ENCODE data around the gene HABP4. TPM values are rescaled to one million over a fixed set of nuclear protein-coding genes. Genes with fewer than 3 reads are reported as not detected.

HABP4 gene
- polyA plus RNA-seq, 1 donor: 19.3 TPM

DNA sequence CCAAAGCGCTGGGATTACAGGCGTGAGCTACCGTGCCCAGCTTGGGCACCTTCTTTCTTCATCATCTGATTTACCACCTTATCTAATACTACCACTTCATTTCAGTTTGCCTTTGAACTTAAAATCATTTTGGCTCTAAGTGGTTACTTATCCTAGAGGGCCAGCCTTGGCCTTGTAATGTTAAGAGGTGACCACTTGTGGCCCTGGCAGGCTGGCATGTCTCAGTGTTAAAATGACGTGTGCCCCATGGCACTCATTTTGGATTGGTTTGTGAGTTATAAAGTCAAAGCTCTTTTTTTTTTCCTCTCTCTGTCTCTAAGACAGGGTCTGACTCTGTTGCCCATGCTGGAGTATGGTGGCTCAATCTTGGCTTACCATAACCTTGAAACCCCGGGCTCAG, 17.8 kb downstream of the HABP4 start:
- no peak for DNase-seq

- no peak for DNase-seq
Observed at GRCh38 chr9:96476013-96476412, 26.0 kb downstream of the HABP4 start.

GRCh38 chr9:96476591-96476990, 26.6 kb downstream of the HABP4 start:
- no peak for DNase-seq

- no peak for DNase-seq
Observed at GRCh38 chr9:96478829-96479371, 28.9 kb downstream of the HABP4 start.

- DNase-seq: no peak
Observed at GRCh38 chr9:96480736-96481135, 30.8 kb downstream of the HABP4 start.

- no peak for DNase-seq
Observed at GRCh38 chr9:96482476-96482875, 32.5 kb downstream of the HABP4 start.

DNA sequence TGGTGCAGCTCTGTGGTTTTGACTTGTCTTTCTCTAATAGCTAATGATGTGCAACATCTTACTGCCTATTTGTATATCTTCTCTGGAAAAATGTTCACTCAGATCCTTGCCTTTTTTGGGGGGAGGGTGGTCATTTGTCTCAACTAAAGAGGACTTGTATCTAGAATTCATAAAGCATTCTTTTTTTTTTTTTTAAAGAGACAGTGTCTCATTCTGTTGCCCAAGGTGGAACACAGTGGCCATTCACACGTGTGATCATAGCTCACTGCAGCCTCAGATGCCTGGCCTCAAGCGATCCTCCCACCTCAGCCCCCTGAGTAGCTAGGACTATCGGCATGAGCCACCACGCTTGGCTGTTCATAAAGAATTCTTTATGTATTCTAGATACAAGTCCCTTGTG, 33.2 kb downstream of the HABP4 start:
- DNase-seq: no peak

GRCh38 chr9:96483733-96484390, 33.9 kb downstream of the HABP4 start:
- DNase-seq: no peak

DNA sequence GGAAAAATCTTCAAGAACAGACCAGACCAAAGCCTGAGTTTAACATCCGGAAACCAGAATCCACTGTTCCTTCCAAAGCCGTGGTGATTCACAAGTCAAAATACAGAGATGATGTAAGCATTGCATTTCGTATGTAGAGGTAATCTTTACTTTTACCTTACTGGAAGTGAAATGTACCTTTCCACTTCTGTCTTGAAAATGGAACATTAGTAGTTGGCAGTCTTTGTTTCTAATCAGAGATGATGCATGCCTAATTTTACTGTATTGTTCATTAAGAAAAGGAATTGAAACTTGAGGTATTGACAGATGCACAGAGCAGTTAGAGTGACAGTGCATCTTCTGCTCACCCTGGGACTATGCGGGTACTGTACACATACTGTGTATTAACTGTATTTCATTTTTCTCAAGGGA, 34.6 kb downstream of the HABP4 start:
- DNase-seq: no peak

DNA sequence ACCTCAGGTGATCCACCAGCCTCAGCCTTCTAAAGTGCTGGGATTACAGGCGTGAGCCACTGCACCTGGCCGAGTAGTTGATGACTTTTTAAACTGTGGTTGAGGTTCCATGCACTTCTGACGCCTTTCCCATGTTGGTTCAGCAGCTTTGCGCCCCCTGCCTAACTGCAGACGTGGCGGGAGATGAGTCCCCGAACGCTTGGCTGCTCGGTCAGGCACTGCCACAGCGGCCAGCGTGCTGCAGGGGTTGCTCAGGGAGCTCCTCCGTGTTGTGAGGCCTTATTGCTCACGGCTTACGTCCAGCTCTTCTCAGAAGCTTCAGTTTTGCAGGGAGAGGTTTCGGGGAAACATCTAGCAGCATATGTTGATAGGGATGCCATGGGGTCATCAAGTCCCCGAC, 35.3 kb downstream of the HABP4 start:
- no peak for DNase-seq

DNA sequence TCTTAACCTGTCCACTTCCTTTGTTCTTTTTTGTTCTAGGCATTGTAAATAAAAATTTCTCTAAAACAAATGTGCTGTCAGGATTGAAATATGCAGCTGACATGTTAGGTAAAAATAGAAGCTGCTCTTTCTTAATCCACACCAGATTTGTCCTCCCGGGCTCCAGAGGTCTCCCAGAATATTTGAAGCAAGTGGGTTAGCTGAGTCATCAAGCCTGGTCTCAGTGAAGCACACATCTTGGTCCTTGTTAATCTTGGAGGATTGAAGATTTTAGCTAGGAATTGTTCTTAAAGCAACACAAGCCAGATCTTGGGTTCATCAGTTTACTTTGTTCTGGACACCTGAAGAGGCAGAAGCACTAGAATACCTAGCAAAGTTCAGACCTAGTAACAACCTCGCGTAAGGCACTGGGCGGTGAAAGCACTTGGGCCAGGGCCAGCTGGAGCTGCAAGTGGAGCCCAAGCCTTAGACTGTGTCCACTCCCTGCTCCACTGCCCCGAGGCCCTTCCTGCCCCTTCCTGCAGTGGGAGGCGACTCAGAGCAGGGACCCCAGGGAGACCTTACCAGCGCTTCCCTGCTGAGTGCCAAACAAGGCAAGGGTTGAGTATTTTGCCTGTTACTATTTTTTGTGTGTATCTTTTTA, 36.5 kb downstream of the HABP4 start:
- DNase-seq: no peak

DNA sequence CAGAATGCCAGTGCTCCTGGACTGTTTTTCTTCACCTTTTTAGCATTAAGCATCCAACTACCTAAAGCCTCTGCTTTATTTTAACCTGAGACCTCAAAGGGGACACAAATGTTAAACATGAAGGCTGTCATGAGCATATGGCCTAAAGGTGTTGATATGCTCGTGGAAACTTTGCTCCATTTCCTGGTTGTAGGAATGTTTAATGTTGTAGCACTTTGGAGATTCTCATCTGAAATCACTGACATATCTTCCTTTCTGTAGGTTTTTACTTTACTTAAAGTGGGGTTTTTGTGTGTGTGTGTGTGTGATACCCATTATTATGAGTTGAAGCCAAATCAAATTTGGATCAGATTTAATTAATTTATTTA, 37.0 kb downstream of the HABP4 start:
- no peak for DNase-seq

DNA sequence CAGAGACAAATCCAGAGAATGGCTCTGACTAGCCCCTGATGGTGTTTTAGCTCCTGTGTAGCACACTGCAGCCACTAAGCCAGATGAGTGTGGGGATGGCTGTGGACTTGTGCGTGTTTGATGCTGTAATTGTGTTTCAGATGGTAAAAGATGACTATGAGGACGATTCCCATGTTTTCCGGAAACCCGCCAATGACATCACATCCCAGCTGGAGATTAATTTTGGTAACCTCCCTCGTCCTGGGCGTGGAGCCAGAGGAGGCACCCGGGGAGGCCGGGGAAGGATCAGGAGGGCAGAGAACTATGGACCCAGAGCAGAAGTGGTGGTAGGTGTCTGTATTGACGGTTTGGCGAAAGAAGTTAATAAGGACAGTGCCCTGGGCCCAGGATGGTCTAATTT, 38.0 kb downstream of the HABP4 start:
- no peak for DNase-seq

DNA sequence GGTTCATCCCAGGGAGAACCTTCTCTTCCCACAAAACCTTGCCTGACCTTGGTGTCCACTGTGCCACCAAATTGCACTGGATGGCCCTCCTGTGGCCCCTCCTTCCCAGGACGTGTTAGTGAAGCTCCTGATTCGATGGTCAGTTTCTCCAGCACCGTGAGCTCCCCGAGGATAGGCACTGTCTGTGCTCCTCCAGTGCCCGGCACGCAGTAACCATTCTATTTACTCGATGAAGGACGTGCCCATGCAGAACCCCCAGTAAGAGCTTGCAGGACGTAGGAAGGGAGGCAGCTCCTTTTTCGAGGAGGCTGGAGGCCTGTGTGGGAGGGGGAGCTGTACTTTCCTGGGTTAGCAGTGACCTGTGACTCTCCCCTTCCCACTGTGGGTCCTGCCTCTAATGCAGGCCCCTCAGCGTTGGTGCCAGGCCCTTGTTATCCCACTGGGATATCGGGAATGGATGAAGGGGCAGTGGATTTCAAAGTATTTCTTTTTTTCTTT, 39.6 kb downstream of the HABP4 start:
- no peak for DNase-seq

GRCh38 chr9:96490534-96491078, 40.6 kb downstream of the HABP4 start:
- no peak for DNase-seq

DNA sequence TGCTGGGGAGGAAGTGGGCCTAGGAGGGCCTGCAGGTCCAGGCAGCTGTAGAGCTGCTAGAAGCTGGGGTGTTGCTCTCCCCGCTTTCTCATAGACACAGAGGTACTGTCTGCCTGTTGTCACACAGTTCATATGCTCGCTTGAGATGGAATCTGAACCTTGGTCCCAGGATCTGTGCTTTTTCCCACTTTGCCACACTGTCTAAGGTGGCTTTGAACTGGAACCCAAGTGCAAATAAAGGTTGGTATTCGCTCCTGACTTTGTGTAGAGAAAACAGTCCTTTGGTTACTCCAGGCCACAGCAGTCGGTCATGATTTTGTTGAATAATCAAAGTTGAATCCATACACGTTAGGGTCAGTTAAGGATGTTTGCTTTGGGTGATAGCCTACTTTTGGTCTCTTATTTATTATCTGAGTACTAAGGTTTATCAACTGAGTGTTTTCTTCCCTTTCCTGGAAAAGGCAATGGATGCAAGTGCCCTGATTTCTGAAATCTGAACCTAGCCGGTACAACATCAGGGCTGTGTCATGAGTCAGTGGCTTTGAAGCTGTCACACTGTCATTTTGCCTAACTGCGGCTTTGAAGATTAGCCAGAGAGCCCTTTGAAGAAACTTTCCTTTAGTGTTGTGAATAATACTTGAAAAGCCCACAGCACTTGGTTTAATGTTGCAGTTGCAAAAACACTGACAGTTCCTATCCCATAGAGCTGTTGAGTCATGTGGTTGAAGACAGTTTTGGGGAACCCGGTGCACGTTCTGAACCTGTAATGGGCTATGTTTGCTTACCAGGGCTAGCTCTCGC, 41.3 kb downstream of the HABP4 start:
- peak; percentile 49 for DNase-seq

- DNase-seq: no peak
Observed at GRCh38 chr9:96491880-96492525, 42.0 kb downstream of the HABP4 start.

DNA sequence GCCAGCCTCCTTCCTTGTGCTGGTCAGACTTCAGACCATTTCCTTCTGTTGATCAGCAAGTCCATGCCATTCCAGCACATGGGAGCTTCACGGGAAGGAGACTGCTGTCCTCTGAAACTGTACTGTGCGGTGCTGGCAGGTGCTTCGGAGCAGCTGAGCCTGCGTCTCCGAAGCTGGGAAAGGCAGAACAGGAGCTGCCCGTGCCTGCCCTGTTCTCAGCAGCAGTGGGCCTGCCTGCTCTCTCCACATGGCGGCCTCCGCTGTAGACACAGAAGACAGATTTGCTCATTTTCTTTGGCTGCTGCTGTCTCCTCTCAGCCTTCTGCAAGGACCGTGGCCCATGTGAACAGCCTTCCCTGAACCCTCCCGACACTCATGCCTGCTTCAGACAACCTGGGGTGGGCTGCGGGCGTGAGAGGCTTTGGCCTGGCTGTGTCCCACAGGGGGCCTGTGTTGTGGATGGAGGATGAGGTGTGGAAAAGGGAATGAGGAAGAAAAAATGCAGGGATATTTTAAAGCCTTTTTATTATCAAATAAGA, 43.1 kb downstream of the HABP4 start:
- DNase-seq: no peak

DNA sequence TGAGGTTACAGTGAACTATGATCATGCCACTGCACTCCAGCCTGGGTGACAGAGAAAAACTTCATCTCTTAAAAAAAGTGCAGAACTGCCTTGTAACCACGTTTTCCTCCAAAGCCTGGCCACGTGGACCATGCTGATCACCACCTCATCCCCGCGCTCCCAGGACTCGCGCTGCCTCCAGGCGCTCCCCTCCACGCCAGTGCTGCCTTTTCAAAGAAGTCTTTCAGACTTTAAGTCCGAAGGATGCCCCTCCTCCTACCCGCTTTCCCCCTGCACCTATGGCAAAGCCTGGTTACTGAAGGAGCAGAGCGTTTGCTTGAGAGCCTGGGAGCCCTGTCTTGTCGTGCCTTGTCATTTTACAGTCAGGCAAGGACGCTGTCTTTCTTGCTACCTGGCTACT, 43.8 kb downstream of the HABP4 start:
- DNase-seq: no peak

- no peak for DNase-seq
Observed at GRCh38 chr9:96494215-96494800, 44.3 kb downstream of the HABP4 start.

DNA sequence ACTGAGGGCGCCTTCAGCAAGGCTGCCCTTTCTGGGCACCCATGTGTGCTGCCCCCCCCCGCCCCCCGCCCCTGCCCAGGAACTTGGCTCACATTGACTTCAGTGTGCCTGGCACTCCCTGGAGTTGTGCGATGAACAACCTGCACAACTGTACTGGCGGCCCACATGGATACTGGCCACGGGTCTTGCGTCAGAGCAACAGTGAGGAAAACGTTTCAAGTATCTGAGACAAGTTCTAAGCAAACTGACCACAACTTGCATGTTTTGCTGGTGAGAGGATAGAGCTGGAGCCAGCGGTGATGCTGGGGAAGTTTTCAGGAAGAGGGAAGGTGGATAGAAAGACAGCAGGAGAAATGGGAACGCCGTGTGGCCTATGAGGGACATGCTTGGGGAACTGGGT, 45.4 kb downstream of the HABP4 start:
- DNase-seq: no peak
